GM12874 (cell line): ENCODE measurements around the gene RALA.

Experiments used
- CTCF ChIP-seq: IDR thresholded peaks from 2 replicates; pipeline ENCODE4 v1.5.1; 2011; ENCODE audit warnings: low read depth, mild to moderate bottlenecking, control low read depth, low read length, moderate library complexity; ENCODE audit not compliant: insufficient read depth

Gene RALA

GRCh38 chr7:39588416-39588815, 35.0 kb upstream of the RALA start:
- no peak for TF ChIP-seq CTCF

- no peak for TF ChIP-seq CTCF
Measured at GRCh38 chr7:39589323-39590111, 33.9 kb upstream of the RALA start.

GRCh38 chr7:39592586-39592985, 30.8 kb upstream of the RALA start:
- TF ChIP-seq CTCF, result no peak

GRCh38 chr7:39594988-39595620, 28.3 kb upstream of the RALA start:
- TF ChIP-seq CTCF, result no peak

GRCh38 chr7:39602351-39602750, 21.0 kb upstream of the RALA start:
- no peak for TF ChIP-seq CTCF

- TF ChIP-seq CTCF, result no peak
Measured at GRCh38 chr7:39603924-39604323, 19.4 kb upstream of the RALA start.

- no peak for TF ChIP-seq CTCF
Measured at GRCh38 chr7:39605087-39605486, 18.3 kb upstream of the RALA start.
